Stimulated activated CD4-positive, alpha-beta T cell treated with anti-CD3 and anti-CD28 coated beads, Interleukin-1b, Interleukin-23, amount 100 ng/mL, for 1 hour (primary cell): Measurements from ENCODE around the gene PKD1.
"Not testable (repeated sequence)": the region's sequence is repeated elsewhere in the genome, so short reads cannot be mapped to it uniquely, and the experiment has no call there.

Experiments used
- DNase-seq, 2 donors: peaks; one replicate each; pipeline ENCODE4 v3.0.0-alpha.2; 2020; ENCODE audit warnings: low read depth in 2 of 2

PKD1 gene

DNA sequence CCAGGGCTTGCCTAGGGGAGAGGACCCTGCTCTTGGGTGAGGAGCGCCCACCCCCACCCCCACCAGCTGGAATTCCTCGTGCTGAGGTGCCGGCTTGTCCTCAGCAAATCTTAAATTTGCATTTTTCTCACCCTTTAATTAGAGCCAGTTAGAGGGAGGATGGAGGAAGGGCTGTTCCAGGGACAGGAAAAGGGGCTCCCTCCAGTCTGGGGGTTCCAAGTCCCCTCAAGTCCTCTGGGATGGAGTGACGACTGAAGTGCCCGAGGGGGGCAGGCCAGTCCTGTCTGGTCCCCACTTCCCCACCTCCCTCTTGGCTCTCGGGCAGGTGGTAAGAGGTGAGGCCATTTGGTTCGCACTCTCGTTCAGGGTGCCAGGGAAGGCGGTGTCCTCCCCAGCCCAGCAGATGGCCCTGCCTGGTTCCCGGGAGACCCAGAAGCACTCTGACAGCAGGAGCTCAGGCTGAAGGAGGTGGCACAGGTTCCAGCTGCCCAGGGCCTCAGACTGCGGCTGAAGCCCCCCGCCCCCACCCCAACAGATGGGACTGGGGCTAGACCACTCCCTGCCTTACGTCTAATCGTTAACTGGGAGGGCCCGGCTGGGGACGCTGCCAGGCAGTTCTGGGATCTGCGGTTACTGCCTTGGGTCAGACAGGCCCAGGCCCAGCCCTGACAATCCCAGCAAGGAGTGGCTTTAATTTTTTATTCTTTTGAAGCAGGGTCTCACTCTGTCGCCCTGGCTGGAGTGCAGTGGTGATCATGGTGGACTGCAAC lies 14.9 kb upstream of the PKD1 start:
- no peak for DNase-seq

DNA sequence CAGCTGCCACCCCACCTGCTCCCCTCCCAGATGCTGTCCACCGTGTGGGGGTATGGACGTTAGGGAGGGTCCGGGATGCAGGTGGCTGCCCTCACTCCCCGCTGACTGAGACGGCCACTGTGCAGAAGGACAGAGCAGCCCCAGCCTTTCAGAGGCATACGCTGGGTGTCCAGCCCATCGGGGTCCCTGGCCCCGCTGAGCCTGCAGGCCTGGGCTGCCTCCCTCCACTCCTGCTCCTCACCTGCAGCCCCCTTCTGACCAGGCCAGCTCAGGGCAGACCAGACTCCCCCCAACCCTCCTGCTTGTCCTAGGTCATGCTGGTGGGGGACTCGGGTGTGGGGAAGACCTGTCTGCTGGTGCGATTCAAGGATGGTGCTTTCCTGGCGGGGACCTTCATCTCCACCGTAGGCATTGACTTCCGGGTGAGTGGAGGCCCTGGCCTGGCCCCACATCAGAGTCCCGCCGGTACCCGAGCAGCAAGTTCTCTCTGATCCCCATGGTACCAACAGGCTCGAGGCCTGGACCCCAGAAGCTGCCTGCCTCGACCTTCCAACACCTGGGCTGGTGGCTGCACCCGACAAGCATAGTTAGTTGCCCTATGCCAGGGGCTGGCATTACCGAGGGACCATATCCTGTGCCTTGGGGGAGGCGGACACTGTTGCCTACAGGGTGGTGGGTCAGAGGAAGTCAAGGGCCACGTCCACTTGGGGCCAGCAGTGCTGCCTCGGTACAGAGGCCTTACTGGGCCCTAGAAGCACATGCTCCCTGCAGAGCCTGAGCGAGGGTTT lies 14.1 kb upstream of the PKD1 start:
- no peak for DNase-seq

DNA sequence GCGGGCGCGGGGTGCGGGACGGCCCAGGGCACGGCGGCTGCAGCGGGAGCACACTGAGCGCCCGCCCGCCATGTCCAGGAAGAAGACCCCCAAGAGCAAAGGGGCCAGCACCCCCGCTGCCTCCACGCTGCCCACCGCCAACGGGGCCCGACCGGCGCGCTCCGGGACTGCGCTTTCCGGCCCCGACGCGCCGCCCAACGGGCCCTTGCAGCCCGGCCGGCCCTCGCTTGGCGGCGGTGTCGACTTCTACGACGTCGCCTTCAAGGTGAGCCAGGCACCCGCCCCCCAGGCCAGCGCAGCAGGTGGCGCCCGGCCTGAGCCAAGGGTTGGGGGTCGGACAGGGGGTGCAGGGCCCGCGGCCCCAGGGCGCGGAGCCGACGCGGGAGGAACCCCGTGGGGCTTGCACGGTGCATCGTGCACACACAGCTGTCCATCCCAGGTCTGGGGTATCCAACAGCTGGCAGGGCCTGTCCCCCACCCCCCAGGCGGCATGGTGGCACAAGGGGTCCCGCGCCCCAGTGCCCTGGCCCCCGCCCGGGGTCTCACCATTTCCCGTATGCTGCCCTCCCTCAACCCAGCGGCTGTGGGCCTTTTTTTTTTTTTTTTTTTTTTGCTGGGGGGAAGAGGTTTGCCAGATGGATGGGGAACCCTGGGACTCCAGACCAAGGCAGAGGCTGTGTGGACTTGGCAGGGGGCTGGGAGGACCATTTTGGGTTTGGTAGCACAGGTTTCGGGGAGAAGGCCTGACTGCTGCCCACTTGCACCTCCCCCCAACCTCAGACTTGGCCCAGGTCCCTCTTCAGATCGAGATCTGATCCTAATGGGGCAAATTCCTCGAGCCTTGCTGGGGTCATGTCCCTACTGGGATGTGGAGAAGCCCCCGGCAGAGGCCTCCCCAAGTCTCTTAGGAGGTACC lies 13.3 kb upstream of the PKD1 start:
- no peak for DNase-seq

DNA sequence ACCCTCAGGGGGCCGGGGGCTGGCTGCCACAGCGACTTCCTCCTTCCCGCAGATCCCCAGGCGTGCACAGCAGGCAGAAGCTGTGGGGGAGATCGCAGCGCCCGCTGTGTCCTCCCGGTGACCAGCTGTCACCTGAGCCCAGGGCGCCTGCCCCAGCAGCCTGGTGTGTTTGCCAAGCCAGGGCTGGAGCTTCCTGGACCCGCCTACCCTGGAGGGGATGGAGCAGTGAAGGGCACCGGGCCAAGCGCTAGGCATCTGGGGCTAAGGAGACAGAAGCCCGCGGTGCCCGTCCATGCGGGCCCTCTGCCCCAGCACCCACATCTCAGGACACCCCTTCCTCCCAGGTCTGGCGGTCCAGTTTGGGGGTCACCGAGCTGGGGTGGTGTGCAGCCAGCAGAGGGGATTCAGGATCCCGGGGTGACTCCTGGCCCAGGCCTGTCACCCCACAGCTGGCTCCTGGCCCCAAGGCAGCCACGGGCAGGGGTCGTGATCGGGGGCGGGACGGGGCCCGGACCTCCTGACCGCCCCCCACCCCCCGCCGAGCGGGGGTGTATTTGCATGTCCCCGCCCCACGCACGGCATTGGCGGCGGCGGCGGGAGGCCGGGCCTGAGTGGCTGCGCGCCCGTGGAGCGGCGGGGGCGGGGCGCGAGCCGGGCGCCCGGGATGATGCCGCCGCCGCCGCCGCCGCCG lies 12.4 kb upstream of the PKD1 start, which contains the start of gene RAB26:
Gene RAB26, plus strand, starts transcription at position 645 of the 691 bp plus-strand sequence. CDS start 159 bp downstream, outside the sequence.
- peak in 1 of 2 donors; percentile 23 for DNase-seq

DNA sequence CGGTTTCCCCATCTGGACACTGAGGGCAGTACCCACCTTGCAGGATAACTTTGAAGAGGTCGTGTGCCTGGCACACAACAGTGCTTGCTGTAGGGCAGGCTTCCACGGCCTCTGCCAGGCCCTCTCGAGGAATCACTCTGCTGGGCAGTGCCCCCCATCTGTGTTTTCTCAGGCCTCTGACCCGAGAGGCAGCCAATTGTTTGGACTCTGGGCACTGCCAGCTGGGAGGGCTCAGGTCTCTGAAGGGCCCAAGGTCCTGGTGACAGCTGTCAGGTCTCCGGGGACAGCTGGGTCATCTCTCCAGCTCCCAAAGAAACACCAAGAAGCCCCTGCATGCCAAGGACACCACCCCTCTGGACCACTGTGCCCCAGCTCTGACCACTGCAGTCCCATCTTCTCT lies 11.7 kb upstream of the PKD1 start:
- no peak for DNase-seq

DNA sequence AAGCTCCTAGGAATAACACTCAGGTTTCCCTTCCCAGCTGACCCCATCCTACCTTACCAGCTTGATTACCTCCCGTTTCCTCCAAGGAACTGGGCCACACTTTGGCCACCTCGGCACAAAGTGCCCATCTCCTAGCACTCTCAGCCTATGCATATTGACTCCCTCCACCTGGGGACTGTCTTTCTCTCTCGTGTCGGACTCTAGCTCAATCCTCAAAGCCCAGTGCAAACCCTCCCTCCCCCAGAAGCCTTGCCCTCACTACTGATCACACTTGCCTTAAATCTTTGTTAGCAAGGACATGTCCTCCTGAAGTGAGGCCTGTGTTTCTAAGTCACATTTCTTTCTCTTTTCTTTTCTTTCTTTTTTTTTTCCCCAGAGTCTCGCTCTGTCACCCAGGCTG lies 10.1 kb upstream of the PKD1 start:
- DNase-seq: no peak

DNA sequence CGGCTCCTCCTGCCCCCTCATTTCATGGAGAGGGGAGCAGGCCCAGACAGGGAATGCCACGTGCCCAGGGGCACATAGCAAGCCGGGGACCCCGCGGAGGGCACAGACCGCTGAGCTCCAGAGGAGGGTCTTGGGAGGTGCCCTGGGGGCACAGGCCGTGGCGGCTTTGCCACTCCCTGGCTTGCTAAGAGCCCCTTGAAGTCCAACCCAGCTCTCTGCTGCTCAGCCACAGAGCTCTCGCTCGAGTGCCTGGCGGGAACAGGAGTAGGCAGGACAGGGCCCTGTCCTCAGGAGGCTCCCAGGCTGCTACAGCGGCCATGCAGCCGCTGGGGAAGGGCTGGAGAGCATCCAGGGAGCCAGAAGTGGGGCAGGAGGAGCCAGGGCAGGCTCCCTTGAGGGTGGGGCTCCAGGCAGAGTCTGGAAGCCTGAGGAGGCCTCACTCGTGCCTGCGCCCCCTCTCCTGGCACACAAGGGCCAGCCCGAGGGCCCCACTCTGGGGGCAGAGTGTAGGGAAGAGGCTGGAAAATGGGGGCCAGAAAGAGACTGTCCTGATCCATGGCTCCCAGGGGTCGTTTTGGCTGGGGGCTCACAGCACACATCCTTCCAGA lies 8.3 kb upstream of the PKD1 start:
- no peak for DNase-seq

DNA sequence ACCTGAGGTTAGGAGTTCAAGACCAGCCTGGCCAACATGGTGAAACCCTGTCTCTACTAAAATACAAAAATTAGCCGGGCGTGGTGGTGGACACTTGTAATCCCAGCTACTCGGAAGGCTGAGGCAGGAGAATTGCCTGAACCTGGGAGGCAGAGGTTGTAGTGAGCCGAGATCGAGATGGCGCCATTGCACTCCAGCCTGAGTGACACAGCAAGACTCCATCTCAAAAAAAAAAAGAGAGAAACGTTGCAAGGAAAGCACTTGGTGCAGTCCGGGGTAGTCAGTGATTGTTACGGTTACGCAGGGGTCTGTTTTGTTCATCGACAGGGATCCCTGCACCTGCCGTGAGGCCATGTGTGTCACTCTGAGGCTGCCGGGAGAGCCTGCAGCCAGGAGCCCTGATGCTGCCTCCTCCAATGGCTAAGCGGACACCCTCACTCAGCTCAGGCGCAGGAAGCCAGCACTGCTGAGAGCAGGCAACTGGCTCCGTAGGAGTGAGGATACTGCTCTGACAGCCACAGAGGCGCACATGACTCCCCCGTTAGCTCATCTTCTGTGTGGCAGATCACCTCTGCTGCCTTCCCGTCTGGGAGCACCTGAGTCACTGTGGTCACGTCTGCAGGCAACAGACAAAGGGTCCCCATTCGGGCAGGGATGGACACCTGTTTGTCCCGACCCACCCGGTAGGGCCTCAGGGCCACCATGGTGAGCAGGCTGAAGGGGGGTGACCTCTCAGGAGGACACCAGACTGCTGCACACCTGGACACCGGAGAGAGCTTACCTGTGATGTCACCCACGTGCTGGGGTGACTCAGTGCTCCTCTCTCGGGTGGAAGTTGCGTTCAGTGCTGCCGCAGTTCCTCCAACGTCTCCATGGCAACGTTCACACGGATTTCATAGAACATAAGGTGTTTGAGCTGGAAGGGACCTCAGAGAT lies 7.5 kb upstream of the PKD1 start:
- no peak for DNase-seq

DNA sequence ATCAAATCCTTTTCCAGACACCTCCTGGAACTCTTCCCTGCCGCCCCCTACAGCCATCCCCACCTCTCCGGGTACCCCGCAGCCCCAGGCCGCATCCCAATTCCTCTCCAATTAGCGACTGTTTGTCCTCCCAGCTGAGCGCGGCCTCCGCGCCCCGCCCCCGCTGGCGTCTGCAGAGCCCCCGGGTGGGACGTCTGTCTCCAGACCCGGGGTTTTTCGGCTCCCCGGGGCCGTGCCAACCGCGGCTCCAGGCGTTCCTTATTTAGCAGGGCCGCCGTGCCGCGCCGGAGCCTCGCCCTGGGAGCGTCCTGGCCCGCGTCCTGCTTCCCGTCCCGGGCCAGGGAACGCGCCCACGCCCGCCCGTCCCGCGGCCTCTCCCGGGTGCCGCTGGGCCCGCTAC lies 627 bp downstream of the PKD1 start:
- not testable (repeated sequence) for DNase-seq

DNA sequence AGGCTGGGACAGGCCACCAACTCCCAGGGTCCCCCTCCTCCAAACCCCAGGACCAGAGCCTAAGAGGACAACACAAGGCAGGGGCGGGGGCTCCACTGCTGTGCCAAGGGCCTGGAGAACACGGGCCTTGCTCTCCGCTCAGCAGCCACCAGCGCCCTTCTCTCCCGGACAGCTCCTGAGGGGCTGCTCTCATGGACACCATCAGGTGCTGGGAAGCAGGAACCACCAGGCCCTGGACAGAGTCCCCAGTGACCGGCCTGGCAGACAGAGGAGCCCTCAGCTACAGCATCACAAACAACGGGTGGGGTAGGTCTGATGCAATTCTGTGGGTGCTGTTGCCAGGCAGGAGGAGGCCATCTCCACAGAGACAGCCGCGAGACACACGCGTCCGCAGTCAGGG lies 1.9 kb downstream of the PKD1 start:
- not testable (repeated sequence) for DNase-seq

DNA sequence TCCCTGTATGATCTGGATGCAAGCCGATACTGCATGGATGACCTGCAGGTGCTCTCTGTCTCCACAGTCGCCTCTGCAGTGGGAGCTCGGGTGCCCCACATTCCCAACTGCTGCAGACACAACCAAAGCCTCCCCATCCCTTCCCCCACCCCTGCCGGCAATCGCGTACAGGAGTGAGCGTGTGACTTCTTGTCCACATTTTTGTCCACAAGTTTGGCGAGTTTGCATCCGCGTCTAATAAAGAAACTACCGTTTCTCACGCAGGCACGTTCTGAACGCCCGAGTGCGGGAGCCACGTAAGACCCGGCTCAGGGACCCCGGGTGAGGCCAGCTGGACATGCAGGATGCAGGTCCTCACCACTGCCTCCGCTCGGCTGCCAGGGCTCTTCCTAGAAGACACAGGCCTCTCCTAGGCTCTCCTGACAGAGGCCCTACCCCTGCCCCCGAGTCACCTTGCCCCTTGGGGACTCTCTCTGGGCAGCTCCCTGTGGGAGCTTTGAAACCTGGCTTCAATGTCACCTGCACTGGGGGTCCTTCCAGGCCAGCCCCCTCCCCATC lies 5.7 kb downstream of the PKD1 start:
- DNase-seq: not testable (repeated sequence)

DNA sequence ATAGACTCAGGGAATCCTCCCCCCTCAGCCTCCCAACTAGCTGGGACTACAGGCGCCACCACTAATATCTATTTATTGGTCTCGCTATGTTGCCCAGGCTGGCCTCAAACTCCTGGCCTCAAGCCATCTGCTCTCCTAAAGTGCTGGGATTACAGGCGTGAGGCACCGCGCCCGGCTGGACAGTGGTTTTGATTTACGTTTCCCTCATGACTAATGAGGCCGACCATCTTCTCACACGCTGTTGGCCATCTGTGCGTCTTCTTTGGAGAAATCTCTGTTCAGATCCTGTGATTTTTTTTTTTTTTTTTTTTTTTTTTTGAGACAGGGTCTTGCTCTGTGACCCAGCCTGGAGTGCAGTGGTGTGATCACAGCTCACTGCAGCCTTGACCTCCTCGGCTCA lies 6.4 kb downstream of the PKD1 start:
- not testable (repeated sequence) for DNase-seq

DNA sequence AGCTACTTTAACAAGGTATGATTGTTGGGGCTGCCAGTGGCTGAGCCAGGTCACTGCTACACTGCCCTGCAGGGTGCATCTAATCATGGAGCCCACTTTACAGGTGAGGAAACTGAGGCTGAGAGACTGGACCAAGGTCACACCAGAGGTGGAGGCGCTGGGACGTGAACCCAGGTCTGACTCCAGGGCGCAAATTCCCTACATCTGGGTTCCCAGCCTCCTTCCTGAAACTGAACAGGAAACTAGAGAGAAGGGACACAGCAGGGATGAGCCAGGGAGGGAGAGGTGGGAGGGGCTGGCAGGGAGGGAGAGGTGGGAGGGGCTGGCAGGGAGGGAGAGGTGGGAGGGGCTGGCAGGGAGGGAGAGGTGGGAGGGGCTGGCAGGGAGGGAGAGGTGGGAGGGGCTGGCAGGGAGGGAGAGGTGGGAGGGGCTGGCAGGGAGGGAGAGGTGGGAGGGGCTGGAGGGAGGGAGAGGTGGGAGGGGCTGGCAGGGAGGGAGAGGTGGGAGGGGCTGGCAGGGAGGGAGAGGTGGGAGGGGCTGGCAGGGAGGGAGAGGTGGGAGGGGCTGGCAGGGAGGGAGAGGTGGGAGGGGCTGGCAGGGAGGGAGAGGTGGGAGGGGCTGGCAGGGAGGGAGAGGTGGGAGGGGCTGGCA lies 7.9 kb downstream of the PKD1 start:
- not testable (repeated sequence) for DNase-seq

DNA sequence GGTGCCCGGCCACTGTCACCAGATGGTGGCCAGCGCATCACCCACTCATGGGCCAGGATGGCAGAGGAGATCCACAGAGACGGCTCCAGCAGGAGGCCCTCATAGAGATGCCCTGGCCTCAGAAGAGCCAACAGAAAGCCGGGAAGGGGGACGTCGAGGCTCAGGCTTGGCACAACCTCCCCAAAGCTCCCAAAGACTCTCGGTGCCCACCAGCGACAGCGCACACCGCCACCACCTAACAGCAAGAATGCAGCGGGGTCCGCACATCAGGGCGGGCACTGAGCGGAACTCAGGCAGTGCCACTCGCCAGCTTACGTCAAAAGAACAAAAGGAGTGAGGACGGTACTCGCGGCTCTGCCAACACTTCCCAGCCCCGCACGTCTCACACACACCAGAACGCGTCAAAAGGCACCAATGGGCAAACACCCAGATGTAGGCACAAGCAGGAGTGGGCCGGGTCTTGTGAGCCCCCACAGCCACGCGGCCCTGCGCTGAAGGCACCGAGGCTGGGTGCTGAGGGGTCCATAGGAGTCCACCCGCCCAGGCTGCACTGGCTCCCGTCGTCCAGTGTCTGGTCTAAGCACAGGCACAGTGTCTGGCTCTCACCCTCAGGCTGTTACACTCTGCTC lies 8.7 kb downstream of the PKD1 start:
- not testable (repeated sequence) for DNase-seq

DNA sequence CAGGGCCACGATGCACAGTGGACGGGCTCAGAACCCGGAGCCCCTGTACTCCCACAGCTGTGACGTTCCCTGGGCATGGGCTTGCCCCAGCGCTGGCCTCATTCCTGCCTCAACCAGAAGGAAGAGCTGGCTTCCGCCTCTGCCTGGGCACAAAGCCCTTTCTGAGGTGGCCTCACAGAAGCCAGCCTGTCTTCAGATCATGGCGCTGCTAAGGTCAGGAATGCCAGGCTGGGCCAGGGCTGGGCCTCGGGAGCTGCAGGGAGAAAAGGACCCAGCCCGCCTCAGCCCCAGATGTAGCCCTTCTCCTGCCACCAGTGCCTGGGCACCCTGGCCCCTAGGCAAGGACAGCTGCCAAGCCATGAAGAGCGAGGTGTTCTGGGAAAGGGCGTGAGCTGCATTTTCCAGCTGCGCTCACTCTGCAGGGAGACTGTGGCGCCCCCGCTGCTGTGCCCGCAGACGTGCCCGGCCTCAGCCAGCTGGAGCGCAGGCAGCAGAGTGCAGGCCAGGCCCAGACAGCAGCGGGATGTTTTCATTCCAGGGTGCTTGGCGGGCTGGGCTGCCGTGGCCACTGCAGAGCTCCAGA lies 9.4 kb downstream of the PKD1 start:
- not testable (repeated sequence) for DNase-seq

DNA sequence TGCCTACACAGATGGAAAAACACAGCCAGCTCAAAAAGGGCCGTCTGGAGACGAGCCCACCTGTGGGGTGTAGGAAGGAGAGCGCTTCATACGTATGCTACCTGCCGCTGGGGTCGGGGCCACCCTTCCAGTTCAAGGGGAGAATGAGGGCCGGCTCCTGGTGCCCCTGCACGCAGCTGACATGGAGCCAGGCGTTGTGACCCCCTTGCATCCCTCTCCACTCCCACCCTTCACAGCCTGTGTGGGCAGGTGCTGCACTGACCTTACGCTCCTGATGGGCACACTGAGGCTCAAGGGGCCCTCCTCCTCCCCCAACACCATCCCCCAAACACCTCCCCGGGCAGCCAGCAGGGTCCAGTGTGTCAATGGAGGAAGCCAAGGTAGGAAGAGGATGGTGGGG lies 10.1 kb downstream of the PKD1 start:
- DNase-seq: not testable (repeated sequence)

DNA sequence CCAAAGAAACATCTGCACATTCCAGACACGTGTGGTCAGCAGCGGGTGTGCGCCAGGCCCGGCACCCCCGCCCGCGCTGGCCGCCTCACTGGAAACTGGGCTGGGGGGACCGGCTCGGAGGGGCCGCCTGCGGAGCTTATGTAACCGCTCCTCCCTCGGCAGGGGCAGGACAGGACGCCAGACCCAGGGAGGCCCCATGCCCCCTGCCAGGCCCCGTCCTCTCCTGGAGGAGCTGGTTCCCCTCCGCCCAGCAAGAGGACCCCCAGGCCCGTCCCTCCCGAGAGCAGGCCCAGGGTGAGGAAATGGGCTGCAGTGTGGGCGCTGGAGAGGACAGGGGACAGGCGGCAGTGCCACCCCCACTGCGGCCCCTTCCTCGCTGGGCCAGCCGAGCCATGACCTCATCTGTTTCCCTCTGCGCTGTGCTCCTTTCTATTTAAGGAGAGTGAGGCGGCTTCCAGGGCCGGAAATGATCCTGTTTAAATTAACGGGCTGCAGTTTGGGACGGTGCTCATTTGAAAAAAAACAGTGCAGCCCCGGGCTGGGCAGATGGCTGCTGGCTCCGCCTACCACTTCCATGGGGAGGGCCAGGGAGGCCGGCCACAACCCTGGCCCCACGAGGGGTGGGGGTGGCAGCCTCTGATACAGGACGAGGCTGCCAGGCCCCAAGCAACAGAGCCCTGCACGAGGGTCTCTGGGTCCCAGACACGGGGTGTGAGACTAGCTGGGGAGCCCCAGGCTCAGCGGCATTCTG lies 10.8 kb downstream of the PKD1 start:
- DNase-seq: not testable (repeated sequence)
